ENCODE data around the gene MESP1.

Gene MESP1

GRCh38 chr15:89740137-89740536, 10.9 kb downstream of the MESP1 start:
- TF ChIP-seq CTCF (conservative IDR thresholded peaks at IDR 0.05; ENCODE audit: low read depth) = peak; percentile 98
- DNase-seq (ENCODE audit: low spot score) = peak; percentile 80
- CTCF ChIA-PET = interaction anchor here (0.6 to 1.6 kb wide), 15 partner anchors 9 to 347 kb away, joined by 3 to 11 read pairs (median 4); partner anchors contain the start of gene MESP1
- POLR2A ChIA-PET (ENCODE audit: low non-redundant PET) = no interaction called here
- no peak overlapping the region for H3K27ac ChIP-seq

GRCh38 chr15:89735773-89736172, 15.3 kb downstream of the MESP1 start:
- CTCF ChIA-PET = interaction anchor here (0.9 kb wide), 1 partner anchor 147 kb away, joined by 3 read pairs; no protein-coding TSS in a partner anchor
- POLR2A ChIA-PET (ENCODE audit: low non-redundant PET) = no interaction called here
- no peak for TF ChIP-seq CTCF (conservative IDR thresholded peaks at IDR 0.05; ENCODE audit: low read depth)

GRCh38 chr15:89732451-89733172, 18.4 kb downstream of the MESP1 start:
- no peak for TF ChIP-seq CTCF (conservative IDR thresholded peaks at IDR 0.05; ENCODE audit: low read depth)
- ChIA-PET CTCF (no interaction called here), POLR2A (ENCODE audit: low non-redundant PET) (no interaction called here)
- DNase-seq (ENCODE audit: low spot score) = no peak
- no peak overlapping the region for H3K27ac ChIP-seq

More at GRCh38 chr15:89735773-89736172, 15.3 kb downstream of the MESP1 start:
- H3K27ac ChIP-seq = no peak overlapping the region
- no peak for DNase-seq (ENCODE audit: low spot score)

- no peak for TF ChIP-seq CTCF (conservative IDR thresholded peaks at IDR 0.05; ENCODE audit: low read depth)
- ChIA-PET CTCF (interaction anchor here (0.6 kb wide), 1 partner anchor 115 kb away, joined by 3 read pairs; no protein-coding TSS in a partner anchor), POLR2A (ENCODE audit: low non-redundant PET) (no interaction called here)
- no peak for DNase-seq (ENCODE audit: low spot score)
- no peak overlapping the region for H3K27ac ChIP-seq
These were observed 19.8 kb downstream of the MESP1 start for GRCh38 chr15:89731275-89731674.

- POLR2A ChIA-PET (ENCODE audit: low non-redundant PET) = interaction anchor here (0.6 kb wide), 1 partner anchor 521 kb away, joined by 3 read pairs; the partner anchor contains the start of gene TTLL13
- CTCF ChIA-PET = interaction anchor here (0.6 to 1.3 kb wide), 3 partner anchors 108 to 147 kb away, joined by 3 to 4 read pairs (median 3); no protein-coding TSS in a partner anchor
- DNase-seq (ENCODE audit: low spot score) = no peak
- H3K27ac ChIP-seq = no peak overlapping the region
- TF ChIP-seq CTCF (conservative IDR thresholded peaks at IDR 0.05; ENCODE audit: low read depth) = no peak
These were observed 22.8 kb downstream of the MESP1 start for GRCh38 chr15:89728254-89728653.

GRCh38 chr15:89725064-89725463, 26.0 kb downstream of the MESP1 start:
- no peak for DNase-seq (ENCODE audit: low spot score)
- TF ChIP-seq CTCF (conservative IDR thresholded peaks at IDR 0.05; ENCODE audit: low read depth) = no peak
- CTCF ChIA-PET = no interaction called here
- no peak overlapping the region for H3K27ac ChIP-seq
- POLR2A ChIA-PET (ENCODE audit: low non-redundant PET) = no interaction called here
